Type B pancreatic cell (in vitro differentiated cells): Measurements from ENCODE around the gene PRR20G. TPM values are rescaled to one million over a fixed set of nuclear protein-coding genes. Genes with fewer than 3 reads are reported as not detected.

ENCODE experiments used
- DNase-seq: peaks from one replicate; pipeline ENCODE4 v3.0.0; 2021; ENCODE audit warnings: mixed read lengths; ENCODE audit not compliant: unreplicated experiment; ENCODE audit errors: extremely low spot score
- H3K27ac Mint-ChIP-seq: 2 replicates; pipeline ENCODE4 v1.8.0; 2021; ENCODE audit warnings: mild to moderate bottlenecking, mixed read lengths
- H3K27me3 Mint-ChIP-seq: 2 replicates; pipeline ENCODE4 v1.8.0; 2021; ENCODE audit warnings: mixed read lengths
- H3K36me3 Mint-ChIP-seq: 2 replicates; pipeline ENCODE4 v1.8.0; 2021; ENCODE audit warnings: mixed read lengths
- H3K4me1 Mint-ChIP-seq: one replicate; pipeline ENCODE4 v1.8.0; 2021; ENCODE audit warnings: mixed read lengths; ENCODE audit not compliant: unreplicated experiment
- H3K4me3 Mint-ChIP-seq: 2 replicates; pipeline ENCODE4 v1.8.0; 2021; ENCODE audit warnings: mild to moderate bottlenecking, mixed read lengths
- H3K9me3 Mint-ChIP-seq: 2 replicates; pipeline ENCODE4 v1.8.0; 2021; ENCODE audit warnings: mixed read lengths
- total RNA-seq: library from RNA; stranded (reverse); gene quantifications from 2 replicates; pipeline ENCODE4 v1.2.1, GENCODE V29; 2021; ENCODE audit warnings: low replicate concordance
- TF ChIP-seq, protein P1 (sequence below): fragments of 200-600 bp; sonication (generic); conservative IDR thresholded peaks from 2 replicates; pipeline ENCODE4 v1.5.0; 2021; ENCODE audit warnings: antibody characterized with exemption, mild to moderate bottlenecking

PRR20G gene
- total RNA-seq, 1 donor from 2014 or later, result not detected

DNA sequence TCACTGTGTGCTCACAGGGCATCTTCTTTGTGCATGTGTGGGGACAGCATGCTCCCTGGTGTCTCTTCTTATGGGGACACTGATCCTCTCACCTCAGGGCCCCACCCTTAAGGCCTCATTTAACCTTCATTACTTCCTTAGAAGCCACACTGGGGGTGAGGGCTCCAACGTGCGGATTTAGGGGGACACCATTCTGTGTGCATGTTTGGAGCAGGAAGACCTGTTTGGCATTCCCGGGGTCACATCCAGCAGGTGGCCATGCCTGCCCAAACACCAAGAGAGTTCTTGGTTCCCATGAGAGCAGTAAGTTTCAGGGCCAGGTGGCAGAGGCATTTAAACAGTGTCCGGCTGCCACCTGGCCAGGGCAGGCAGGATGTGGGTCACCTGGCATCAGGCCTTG lies 24.8 kb downstream of the PRR20G start:
- H3K27me3 Mint-ChIP-seq, result peaks cover 35% of the 10 kb centered on the region
- no peak overlapping the region for H3K4me3 Mint-ChIP-seq
- TF ChIP-seq, protein P1, sequence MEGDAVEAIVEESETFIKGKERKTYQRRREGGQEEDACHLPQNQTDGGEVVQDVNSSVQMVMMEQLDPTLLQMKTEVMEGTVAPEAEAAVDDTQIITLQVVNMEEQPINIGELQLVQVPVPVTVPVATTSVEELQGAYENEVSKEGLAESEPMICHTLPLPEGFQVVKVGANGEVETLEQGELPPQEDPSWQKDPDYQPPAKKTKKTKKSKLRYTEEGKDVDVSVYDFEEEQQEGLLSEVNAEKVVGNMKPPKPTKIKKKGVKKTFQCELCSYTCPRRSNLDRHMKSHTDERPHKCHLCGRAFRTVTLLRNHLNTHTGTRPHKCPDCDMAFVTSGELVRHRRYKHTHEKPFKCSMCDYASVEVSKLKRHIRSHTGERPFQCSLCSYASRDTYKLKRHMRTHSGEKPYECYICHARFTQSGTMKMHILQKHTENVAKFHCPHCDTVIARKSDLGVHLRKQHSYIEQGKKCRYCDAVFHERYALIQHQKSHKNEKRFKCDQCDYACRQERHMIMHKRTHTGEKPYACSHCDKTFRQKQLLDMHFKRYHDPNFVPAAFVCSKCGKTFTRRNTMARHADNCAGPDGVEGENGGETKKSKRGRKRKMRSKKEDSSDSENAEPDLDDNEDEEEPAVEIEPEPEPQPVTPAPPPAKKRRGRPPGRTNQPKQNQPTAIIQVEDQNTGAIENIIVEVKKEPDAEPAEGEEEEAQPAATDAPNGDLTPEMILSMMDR, result no peak
- no peak for DNase-seq
- H3K9me3 Mint-ChIP-seq, result no peaks in the 10 kb centered on the region
- H3K27ac Mint-ChIP-seq, result no peak overlapping the region
- H3K36me3 Mint-ChIP-seq, result no peaks in the 10 kb centered on the region
- H3K4me1 Mint-ChIP-seq, result no peaks in the 10 kb centered on the region

DNA sequence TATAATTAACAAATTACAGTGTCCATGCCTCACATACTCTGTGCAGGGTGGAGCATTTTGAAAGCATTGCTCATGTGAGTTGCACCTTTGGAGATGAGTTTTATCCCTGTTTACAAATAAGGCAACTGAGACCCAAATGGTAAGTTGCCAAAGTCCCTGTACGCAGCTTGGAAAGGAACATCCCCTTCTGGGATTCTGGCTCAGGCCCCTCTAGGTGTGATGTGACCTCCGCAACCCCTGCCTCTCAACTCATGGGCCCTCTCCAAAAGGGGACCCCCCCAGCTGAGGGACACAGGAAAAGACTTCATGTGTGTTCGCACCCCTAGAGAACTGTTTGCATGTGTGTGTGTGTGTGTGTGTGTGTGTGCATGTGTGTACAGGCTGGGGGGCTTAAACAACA lies 25.3 kb downstream of the PRR20G start:
- H3K4me1 Mint-ChIP-seq, result no peaks in the 10 kb centered on the region
- H3K4me3 Mint-ChIP-seq, result no peak overlapping the region
- H3K9me3 Mint-ChIP-seq, result no peaks in the 10 kb centered on the region
- peaks cover 36% of the 10 kb centered on the region for H3K27me3 Mint-ChIP-seq
- TF ChIP-seq, protein P1, result no peak
- no peak overlapping the region for H3K27ac Mint-ChIP-seq
- no peak for DNase-seq
- no peaks in the 10 kb centered on the region for H3K36me3 Mint-ChIP-seq

DNA sequence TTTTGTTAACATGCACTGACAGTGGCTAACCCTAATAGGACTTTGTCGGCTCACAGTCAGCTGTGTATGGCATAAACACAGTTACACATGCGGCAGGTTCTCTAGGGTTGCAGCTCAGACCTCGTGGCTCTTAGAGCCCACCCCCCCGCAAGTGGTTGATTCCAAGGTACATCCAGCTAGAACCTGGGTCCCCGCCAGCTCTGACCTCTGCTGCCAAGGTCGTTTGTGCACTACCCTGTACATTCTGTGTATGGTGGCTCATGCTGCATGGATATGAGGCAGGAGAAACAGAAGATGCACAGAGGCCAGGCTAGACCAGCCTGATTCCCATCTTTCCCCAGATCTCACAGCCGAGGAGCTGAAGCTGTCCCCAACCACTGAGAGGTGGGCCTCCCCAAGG lies 25.9 kb downstream of the PRR20G start:
- H3K36me3 Mint-ChIP-seq, result no peaks in the 10 kb centered on the region
- H3K27me3 Mint-ChIP-seq, result peaks cover 33% of the 10 kb centered on the region
- H3K9me3 Mint-ChIP-seq, result no peaks in the 10 kb centered on the region
- TF ChIP-seq, protein P1, result no peak
- no peak overlapping the region for H3K27ac Mint-ChIP-seq
- H3K4me3 Mint-ChIP-seq, result no peak overlapping the region
- no peak for DNase-seq
- H3K4me1 Mint-ChIP-seq, result no peaks in the 10 kb centered on the region

DNA sequence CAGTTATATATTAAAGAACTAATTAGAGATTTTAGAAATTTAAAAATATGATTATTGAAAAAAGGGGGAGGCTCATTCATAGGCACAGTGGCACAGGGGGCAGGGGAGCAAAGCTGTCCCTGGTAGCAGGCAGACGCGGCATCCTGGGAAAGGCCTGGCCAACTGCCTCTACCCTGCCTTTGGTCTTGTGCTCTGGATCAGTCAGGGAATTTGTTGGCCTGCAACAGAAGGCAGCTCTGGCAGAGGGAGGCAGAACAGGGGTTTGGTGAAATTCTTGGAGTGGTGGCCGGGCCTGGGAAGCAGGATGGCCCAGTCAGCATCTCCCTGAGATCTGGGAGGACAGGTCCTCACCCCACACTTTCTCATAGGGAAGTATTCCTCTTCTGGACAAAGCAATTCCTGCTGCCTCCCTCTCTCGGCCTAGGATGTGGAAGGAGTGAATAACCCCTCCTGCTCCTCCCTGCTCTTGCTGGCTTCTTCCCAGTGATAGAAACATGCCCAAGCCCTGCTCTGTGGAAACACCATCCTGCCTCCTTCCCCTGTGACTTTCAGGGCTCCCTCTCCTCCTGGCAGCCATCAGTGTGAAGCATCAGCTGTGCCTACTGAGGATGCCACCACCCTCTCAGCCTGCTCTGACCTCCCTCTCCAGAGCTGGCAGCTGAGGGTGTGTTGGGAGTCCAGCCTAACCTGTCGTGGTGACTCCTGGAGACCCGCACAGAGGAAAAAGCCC lies 26.9 kb downstream of the PRR20G start:
- no peak for DNase-seq
- H3K27ac Mint-ChIP-seq, result no peak overlapping the region
- H3K4me1 Mint-ChIP-seq, result no peaks in the 10 kb centered on the region
- TF ChIP-seq, protein P1, result no peak
- no peaks in the 10 kb centered on the region for H3K36me3 Mint-ChIP-seq
- no peak overlapping the region for H3K4me3 Mint-ChIP-seq
- H3K9me3 Mint-ChIP-seq, result no peaks in the 10 kb centered on the region
- H3K27me3 Mint-ChIP-seq, result peaks cover 28% of the 10 kb centered on the region

DNA sequence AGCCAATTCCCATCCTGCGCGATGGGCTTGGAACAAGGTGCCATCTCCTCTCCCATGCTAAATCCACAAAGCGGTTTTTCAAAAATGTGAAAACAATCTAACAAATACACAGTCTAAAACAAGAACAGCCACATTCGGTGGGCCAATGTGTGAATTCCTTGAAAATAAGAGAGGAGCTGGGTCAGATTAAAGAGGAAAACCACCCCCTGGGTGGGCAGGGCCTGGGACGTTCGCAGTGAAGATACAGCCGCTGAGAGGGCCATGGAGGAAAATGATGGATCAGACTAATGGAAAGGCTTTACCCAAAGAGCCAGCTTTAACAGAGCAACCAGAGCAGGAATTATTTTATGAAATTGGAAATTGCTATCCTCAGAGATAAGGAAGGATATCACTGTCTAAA lies 27.4 kb downstream of the PRR20G start:
- no peaks in the 10 kb centered on the region for H3K9me3 Mint-ChIP-seq
- no peak overlapping the region for H3K4me3 Mint-ChIP-seq
- no peak overlapping the region for H3K27ac Mint-ChIP-seq
- DNase-seq, result no peak
- no peaks in the 10 kb centered on the region for H3K36me3 Mint-ChIP-seq
- TF ChIP-seq, protein P1, result no peak
- H3K4me1 Mint-ChIP-seq, result no peaks in the 10 kb centered on the region
- H3K27me3 Mint-ChIP-seq, result peaks cover 28% of the 10 kb centered on the region
